GM04503 (cell line): ENCODE measurements around the gene P4HB.
"Not testable (repeated sequence)": the region's sequence is repeated elsewhere in the genome, so short reads cannot be mapped to it uniquely, and the experiment has no call there.

Experiments
- DNase-seq: peaks from one replicate; pipeline ENCODE4 v3.0.0-alpha.2; 2012; ENCODE audit warnings: low read depth

The P4HB gene

GRCh38 chr17:81845881-81846742 lies 14.2 kb downstream of the P4HB start:
- DNase-seq, result no peak

- no peak for DNase-seq
Observed at GRCh38 chr17:81845361-81845760, 15.0 kb downstream of the P4HB start.

DNA sequence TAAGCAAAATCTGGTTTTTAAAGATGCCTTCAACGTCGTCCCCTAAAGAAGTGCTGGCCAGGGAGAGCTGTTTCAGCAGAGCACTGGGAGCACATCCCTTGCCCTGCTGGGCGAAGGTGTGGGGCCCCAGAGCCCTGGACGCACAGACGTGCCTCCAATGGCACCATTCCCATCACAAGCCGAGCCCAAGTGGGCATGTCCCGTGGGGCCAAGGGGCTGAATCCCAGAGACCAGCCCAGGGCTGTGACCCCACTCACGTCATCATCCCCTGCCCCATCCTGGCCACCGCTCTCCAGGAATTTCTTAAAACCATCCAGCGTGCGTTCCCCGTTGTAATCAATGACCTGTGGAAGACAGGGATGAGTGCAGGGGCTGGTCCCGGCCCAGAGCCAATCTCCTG lies 15.4 kb downstream of the P4HB start:
- DNase-seq, result no peak

DNA sequence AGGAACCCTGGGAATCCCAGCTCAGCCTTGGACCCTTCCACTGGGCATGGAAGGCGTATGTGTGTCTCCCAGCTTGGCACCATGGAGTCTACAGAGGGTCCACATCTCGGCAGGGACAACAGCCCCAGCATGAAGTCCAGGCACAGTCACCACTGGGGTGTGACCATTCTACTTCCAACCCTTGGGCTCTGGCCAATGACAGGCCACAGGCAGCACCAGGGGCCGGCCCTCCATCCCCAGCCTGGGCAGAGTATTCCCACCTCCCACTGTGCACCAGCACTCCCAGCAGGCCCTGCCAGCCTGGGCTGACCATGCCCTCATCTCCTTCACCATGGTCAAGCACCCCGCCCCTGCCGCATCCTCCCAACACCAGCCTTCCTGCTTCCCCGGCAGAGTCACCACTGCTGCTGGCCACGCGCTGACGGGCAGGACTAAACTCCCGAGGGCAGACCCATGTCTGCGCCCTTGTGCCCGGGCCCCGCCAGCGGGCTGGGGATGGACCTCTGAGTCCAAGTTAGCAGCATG lies 15.9 kb downstream of the P4HB start:
- no peak for DNase-seq

DNA sequence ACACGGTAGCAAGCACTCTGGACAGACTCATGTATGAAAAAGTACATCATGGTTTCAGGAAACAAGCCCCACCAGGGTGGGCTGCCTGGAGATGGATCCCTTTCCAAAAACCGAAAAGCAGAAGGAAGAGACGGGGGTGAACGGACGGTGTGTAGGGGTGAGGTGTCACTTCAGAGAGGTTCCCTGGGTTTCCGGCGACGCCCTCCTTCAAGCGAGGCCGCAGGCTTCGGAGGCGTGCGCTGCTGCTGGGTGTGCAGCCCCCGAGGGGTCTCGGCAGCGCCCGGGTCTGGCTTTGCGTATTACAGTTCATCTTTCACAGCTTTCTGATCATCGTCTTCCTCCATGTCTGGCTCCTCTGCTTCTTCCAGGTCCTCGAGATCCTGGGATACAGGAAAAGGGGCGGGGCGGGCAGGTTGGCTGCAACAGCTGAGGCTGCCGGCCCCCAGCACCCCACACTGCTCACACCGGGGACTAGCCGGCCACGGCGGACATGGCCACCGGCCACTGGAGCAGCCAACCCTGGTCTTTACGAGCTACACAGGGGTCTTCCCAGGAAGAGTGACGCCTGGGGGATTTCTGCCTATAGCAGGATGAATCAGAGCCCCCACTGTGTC lies 16.5 kb downstream of the P4HB start:
- DNase-seq, result no peak

DNA sequence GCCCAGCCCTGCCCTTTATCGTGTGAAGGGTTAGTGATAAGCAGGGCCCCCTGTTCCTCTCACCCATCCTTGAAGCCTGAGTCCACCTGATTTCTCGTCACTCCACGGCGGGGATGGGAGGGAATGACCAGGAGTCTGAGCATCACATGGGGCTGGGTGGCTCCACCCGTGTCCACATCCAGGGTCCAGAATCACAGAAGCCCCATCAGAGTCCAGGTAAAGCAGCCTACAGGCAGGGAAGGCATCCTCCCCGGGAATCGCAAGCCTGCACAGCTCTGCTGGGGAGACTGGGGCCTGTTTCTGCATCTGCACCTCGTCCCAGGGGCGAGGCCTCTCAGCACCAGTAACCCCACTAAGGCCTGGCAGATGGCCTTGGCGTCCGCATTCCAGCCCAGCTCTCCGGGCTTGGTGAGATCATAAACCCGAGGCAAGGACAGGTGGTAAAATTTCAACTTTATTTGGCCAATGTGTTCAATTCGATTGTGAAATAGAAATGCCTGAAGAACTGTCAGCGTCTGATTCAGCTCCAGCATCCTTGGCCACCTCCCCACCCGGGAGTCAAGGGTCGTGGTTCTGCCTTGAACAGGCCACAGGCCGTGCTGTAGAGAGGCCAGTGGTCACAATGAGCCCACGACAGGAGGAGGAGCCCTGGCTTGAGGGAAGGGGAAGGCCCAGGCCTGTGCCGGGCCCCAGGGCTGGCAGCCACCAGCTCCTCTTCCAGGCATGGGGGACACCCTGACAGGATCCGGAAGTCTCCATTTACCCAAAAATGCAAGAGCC lies 17.4 kb downstream of the P4HB start:
- DNase-seq, result no peak

- no peak for DNase-seq
Observed at GRCh38 chr17:81842378-81842724, 18.0 kb downstream of the P4HB start.

DNA sequence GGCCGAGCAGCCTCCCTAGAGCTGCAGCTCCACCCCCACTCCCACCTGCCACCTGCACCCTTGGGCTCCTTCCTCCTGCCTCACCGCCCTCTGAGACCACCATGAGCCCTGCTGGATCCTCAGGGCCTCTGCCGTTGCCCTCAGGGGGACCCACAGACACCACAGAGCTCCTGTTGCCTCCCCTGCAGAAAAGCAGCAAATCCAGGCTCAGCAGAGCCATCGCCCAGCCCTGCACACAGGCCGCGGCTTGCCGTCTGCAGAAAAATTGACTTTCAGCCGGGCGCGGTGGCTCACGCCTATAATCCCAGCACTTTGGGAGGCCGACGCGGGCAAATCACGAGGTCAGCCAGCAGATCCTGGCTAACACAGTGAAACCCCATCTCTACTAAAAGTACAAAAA lies 18.5 kb downstream of the P4HB start:
- DNase-seq, result no peak

DNA sequence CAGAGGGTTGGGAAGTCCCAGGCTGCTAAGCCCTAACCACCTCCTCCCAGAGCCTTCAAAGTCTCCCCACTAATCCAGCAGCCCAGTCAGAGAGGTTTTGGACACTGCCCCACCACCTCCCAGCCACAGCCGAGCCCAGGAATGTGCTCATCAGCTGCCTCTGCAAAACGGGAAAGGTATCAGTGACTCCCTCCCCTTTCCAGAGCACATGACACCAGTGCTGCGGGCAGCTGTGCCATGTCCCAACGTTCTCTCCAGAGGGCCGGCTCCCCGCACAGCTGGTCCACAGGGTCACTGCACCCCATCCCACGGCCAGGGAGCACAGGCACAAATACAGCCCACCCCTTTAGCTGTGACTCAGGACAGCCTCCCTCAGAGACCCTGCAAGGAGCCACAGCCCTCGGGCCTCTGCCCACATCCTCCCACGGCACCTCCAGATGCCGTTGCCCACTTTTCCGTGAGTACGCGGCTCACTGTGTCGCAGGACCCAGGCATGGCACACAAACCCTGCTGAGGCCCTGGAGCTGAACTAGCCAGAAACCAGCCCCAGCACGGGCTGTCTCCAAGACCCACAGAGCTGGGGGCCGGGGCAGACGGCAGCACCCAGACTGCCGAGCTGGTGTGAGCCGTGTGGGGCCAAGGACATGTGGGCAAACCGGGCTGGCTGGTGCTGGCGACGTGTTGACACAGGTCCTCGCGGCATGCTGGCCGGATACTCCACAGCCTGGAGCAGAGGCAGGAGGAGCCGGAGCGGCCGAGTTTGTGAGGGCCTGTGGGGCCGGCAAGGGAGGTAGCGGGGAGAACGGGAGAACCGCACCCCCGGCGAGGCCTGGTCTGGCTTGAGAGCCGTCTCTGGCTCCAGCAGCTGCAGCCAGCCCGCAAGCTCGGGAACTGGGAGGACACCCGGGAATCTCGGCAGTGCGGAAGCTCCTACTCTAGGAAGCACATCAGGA lies 19.2 kb downstream of the P4HB start:
- DNase-seq, result no peak

DNA sequence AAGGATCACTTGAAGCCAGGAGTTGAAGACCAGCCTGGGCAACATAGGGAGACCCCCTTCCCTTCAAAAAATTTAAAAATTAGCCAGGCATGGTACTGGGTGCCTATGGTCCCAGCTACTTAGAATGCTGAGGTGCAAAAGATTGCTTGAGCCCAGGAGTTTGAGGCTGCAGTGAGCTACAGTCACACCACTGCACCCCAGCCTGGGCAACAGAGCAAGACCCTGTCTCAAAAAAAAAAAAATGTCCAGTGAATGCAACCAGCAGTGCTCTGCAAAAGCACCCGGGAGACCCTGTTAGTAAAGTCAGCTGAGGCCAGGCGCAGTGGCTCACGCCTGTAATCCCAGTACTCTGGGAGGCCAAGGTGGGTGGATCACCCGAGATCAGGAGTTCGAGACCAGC lies 20.3 kb downstream of the P4HB start:
- not testable (repeated sequence) for DNase-seq

- DNase-seq, result no peak
Observed at GRCh38 chr17:81839301-81839700, 21.0 kb downstream of the P4HB start.

GRCh38 chr17:81838753-81839255 lies 21.5 kb downstream of the P4HB start:
- no peak for DNase-seq

- DNase-seq, result no peak
Observed at GRCh38 chr17:81837641-81838040, 22.7 kb downstream of the P4HB start.

GRCh38 chr17:81834831-81835267 lies 25.5 kb downstream of the P4HB start, which contains the start of gene PPP1R27:
Gene PPP1R27 (minus strand): TSS chr17:81835050. CDS start chr17:81834953, 97 bp downstream.
- DNase-seq, result no peak

GRCh38 chr17:81833921-81834830 lies 26.2 kb downstream of the P4HB start:
- no peak for DNase-seq

DNA sequence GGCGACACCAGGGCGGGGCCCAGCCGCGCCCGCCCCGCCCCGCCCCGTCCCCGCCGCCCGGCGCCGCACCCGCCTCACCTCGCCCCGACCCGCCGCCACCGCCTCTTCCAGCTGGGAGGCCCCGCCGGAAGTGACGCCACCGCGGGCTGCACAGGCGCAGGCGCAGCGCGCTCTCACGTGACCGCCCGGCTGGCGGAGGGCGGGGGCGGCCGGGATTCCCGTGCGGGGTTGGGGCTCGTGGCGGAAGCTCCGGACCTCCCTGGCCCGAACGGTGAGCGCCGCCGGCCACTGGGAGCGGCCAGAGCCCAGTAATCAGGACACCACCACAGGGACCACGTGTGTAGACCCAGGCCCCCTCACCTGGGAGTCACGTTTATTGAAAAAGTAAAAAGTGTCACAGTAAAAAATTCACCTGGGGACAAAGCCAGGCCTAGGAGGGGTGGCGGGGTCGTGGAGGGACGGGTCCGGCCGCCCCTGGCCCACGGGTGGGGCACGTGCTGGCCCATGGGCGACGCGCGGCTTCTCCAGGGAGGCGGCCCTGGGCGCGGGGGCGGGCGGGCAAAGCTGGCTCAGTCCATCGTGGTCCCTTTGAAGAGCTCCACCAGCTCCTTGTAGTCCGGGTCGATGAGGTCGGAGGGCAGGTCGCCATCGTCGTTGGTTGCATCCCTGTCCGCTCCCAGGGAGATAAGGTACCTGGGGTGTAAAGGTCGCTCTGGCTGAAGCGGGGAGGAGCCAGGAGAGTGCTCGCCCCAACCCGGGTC lies 27.0 kb downstream of the P4HB start, which contains the start of gene MCRIP1:
TSS of gene MCRIP1 (minus strand) at position 132 of the 761 bp plus-strand sequence. CDS start 8,785 bp downstream, outside the sequence.
- DNase-seq, result peak; percentile 56

- no peak for DNase-seq
Observed at GRCh38 chr17:81832608-81833159, 27.7 kb downstream of the P4HB start.

- no peak for DNase-seq
Observed at GRCh38 chr17:81831957-81832607, 28.3 kb downstream of the P4HB start.
